HG03575 (cell line): ENCODE measurements around the gene ADAM8.

Experiments used
- ATAC-seq: cut with Tn5 transposase; IDR thresholded peaks from one replicate; pipeline ENCODE4 v1.9.1; 2021; ENCODE audit not compliant: unreplicated experiment, insufficient number of reproducible peaks, low FRiP score; ENCODE audit errors: extremely low read depth

Gene ADAM8

DNA sequence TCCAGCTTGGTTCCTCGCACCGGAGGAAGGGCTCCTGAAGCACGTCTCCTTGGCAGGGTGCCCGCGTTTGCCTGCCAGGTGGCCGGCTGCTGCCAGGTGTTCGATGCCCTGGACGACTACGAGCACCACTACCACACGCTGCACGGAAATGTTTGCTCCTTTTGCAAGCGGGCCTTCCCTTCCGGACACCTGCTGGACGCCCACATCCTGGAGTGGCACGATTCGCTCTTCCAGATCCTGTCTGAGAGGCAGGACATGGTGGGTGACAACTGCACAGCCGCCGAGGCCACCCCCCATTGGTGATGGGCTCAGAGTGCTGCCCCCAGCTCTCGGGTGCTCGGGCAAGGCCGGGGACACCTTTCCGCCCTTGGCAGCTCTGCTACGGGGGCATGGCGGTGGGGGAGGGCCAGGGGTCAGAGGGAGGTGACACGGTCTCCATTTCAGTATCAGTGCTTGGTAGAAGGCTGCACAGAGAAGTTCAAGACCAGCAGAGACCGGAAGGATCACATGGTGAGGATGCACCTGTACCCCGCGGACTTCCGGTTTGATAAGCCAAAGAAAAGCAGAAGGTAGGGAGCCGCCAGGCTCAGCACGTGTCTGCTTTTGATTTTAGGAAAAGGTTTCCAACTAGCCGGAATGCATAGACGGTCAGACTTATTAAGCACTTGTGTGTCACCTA is 33.2 kb upstream of the ADAM8 start:
- ATAC-seq, result no peak

DNA sequence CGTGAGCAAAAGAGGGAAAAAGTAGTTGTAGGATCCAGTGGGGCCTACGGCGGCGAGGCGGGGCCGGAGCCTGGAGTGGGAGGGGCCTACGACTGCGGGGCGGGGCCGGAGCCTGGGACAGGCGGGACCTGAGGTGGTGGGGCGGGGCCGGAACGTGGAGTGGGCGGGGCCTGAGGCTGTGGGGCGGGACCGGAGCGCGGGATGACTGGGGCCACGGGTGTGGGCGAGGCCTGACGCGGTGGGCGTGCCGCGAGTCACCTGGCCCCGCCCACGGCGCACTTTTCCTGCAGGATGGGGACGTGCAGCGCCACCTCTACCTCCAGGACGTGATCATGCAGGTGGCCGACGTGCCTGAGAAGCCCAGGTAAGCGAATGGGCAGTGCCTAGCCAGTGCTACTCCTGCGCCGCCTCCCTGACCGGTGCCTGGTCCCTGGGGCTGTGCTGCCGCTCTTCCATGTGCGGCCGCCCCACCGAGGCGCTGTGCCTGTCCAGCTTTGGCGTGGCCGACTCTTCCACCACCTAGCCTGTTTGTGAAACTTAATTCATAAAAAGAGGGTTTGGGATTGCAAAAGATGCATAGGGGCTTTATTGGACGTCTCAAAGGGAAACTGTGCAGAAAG is 32.5 kb upstream of the ADAM8 start:
- ATAC-seq, result peak; percentile 49

DNA sequence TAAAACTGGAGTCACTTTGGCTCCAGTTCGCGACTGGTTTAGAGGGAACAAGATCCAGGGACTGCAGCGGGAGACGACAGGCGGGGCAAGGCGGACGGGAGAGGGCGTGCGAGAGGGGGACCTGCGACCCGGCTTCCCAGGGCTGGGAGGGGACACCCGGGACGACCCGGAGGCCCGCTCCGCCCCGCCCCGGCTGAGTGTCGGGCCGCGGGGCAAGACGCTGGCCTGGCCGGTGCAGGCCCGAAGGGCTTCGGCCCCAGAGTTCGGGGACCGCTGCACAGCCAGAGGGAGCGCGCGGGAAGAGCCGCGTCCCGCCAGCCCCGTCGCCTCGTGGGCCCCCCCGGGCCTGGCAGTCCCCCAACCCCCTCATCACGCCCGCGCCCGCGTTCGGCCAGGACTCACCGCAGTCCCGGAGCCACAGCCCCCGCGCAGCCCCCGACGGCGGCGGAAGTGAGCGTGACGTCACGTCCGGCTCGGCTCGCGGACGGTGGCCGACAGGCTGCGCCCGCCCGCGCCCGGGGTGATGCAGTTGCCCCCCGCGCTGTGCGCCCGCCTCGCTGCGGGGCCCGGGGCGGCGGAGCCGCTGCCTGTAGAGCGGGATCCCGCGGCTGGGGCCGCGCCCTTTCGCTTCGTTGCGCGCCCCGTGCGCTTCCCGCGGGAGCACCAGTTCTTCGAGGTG is 31.9 kb upstream of the ADAM8 start, which contains the start of the genes TUBGCP2 and ZNF511:
TSS of gene TUBGCP2 (minus strand) at position 452 of the 679 bp plus-strand sequence. CDS start 5,931 bp downstream, outside the sequence.
TSS of gene ZNF511 (plus strand) at position 494 of the 679 bp plus-strand sequence. CDS start at position 524, 30 bp downstream.
- peak; percentile 41 for ATAC-seq

DNA sequence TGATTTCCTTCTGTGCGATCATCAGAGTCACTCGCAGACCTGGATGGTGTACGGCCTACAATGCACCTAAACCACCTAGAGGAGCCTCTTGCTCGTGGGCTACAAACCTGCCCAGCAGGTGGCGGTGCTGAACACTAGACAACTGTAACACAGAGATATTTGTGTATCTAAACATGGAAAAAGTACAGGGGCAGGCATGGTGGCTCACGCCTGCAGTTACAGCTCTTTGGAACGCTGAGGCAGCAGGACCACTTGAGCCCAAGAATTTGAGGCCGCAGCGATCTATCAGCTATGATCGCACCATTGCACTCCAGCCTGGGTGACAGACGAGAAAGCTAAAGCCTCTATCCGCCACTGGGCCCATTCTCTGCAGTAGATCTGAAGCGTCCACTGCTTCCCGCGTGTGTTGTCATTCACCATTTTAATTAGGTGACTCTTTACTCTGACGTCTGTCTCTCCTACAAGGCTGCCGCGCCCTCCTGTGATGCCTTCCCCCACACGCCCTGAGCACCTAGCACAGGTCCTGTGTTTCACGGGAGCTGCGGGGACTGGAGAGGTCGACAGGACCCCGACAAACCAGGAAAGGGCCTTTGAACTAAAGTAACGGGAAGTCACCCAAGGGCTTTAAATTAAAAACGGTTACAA is 31.2 kb upstream of the ADAM8 start:
- ATAC-seq, result no peak

DNA sequence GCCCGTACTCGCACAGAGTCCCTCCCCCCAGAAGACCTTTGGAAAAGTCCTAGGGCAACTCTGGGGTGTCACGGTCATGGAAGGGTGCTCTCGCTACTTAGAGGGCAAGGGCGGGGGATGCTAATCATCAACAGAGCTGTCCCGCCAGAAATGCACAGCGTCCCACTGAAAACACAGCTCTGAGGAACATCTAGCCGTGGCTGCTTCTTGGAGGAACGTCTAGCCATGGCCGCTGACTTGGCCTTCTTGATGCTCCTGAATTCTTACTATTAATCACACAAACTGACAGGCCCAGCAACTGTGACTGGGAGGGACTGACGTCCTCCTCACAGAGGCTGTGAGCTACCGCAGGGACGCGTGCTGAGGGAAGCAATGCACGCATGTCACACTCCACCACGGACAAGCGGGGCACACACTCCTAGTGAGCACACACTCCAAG is 30.3 kb upstream of the ADAM8 start:
- ATAC-seq, result no peak

DNA sequence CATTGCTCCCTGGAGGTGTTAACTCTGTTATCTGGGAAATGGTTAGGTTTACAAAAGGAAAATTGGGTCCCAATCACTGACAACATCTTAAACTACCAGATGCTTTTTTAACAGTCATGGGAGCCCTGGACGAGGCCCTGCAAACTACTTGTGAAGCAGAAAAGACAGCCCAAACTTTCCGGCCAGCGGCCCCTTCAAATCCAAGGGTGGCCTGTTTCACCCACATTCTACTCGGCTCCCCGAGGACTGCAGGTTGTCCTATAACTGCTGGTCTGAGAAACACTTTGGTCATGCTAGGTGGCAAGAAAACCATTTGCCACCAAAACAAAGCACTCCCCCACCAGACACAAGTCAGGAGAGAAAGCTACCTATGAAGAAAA is 29.4 kb upstream of the ADAM8 start:
- no peak for ATAC-seq

DNA sequence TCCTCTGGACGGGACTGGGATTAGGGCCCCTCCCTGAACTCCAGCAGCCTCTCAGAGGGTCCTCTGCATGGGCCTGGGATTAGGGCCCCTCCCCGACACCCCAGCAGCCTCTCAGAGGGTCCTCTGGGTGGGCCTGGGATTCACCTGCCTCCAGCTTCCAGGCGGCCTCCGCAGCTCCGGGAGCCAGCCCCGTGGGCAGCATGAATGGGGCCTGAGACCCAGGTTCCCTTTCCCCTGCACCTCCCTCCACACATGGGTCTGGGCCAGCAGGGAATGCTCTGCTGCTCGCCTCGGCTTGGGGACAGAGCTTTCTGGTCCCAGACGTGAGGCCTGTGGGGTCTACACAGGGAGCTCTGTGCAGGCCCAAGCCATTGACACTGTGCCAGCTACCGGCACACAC is 26.5 kb upstream of the ADAM8 start:
- no peak for ATAC-seq

DNA sequence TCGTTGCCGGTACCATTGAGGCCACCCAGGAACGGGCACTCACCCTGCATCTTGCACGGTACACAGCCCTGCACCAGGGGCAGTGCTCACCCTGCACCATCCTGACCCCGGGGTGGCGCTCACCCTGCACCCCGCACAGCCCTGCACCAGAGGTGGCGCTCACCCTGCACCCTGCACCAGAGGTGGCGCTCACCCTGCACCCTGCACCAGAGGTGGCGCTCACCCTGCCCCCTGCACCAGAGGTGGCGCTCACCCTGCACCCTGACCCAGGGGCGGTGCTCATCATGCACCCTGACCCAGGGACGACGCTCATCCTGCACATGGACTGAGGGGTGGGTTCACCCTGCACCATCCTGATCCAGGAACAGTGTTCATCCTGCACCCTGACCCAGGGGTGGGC is 25.6 kb upstream of the ADAM8 start:
- ATAC-seq, result no peak

DNA sequence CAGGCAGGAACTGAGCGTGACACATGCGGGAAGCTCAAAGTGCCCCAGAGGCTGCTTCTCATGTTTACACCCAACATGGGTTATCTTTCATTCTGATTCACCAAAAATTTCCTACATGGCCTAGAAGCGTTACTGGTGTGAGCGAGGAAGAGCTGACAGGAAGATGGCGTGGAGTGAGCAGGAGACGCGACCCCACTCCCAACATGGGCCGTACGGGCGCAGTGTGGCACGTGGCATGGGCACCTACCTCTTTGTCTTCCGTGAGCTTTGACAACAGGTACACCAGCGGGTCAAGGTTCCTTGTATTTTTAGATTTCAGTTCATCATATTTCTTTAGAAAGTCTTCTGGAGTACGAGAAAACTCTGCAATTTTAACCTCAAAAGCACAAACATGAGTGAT is 23.1 kb upstream of the ADAM8 start:
- no peak for ATAC-seq

DNA sequence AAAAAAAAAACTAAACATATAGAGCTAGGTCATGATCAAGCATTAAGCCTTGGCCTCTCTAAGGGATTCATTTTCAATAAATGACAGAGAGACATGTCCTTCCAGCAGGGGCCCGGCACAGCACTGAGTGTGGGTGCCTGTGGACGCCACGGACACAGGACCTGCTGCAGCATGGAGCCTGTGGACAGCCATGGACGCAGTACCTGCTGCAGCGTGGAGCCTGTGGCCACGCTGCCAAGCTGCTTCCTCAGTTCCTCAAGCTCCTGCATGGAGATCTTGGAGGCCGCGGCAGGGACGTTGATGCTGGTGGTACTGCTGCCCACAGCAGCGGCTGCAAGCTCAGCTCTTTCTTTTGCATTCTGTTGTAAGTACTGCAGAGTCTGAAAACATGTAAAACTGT is 22.6 kb upstream of the ADAM8 start:
- ATAC-seq, result no peak

DNA sequence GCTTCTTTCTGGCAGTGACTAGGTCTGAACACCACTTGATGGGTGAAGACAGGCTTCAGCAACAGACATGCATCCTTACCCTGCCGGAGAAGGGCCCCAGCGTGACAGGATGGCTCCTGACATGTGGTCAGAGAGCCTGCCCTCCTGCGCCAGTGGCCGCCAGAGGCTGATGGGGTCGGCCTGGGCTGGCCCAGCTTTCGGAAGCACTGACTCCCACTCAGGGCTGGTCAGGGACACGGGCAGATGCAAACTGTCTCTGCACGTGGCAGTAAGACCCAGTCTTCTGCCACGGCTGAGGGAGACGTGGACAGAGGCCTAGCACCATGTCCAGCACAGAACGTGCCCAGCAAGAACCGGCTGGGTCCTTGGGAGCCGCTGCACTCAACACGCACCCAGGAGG is 21.8 kb upstream of the ADAM8 start:
- no peak for ATAC-seq

DNA sequence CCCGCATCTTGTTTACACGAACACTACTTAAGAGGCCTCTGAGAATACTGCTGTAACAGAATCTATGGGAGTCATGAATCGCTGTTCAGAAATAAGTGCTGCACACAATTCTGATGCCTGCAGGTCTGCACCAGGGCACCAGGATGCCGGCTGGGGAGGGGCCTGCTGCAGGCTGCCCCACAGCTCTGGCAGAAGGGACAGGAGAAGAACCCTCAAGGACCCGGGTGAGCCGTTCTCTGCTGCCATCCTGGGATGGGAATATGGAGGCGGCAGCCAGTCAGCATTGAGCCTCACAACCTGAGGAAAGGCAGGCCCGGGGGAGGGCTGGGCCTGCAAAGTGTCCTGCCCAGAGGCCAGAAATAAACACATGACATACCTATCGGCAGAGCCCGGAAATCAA is 20.8 kb upstream of the ADAM8 start:
- no peak for ATAC-seq

DNA sequence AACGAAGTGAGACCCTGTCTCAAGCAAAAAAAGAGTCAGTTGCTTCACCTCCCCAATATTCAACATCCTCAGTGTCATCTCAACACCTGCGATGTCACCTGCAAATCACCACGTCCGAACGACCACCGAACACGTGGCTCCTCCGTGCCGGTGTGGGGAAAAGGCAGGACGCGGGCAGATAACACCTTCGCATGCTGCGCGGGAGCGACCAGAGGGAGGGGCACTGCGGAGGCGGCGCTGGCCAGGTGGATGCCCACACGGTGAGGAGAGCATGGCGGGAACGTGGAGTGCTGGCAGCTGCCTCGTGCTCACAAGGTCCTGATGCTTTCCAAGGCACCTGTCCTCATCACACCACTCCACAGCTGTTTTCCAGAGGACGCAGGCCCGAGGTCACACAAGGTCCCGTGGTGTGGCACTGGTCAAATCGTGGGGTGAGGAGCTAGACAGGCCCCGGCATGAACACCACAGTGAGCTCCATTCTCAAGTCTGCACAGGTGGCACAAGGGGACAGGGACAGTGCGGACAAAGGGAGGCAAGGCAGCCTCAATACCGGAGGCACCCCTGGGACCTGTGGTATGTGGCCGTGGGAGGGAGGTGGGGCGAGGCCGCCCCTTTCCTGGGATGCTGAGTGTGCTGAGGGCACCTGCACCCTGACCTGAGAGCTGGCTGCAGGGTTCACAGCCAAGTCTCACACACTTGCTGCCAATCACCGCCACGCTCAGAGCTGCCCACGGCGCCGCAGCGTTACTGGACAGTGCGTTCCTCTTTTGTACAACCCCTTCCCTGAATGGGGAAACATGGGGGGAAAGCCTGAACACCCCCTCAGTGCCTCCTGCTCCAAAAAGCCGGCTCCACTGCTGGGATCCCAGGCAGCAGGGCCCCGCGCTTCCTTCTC is 19.0 kb upstream of the ADAM8 start:
- no peak for ATAC-seq

DNA sequence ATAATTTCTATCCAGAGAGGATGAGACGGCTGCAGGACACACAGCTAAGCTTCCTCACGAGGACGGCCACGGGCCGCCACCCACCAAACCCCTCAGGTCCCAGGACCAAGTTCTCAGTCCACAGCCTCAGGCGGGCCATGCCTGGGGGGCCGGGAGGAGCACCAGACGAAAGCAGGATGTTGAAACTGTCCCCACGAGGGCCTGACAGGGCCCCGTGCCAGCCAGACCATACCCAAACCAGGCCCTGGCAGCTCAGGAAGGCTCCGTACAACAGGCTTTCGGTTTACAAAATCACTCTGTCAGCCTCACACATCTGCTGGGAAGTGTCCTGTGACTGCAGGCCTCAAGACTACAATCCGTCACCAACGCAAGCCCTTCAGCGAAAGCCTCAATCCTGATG is 17.5 kb upstream of the ADAM8 start:
- ATAC-seq, result no peak

DNA sequence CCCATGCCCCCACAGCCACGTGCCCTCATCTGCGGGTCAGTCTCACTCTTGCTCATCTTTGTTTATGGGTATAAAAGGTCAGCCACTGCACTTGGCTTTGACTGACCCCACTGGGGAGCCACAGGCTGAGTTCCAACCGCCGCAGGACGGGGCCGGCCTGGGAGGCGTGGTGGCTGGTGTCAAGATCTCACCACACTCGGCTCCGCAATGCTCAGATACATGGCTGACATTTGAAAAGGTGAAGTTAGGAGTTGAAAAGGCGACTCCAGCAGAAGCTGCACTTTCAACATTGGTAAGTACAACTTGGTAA is 17.1 kb upstream of the ADAM8 start:
- ATAC-seq, result no peak

DNA sequence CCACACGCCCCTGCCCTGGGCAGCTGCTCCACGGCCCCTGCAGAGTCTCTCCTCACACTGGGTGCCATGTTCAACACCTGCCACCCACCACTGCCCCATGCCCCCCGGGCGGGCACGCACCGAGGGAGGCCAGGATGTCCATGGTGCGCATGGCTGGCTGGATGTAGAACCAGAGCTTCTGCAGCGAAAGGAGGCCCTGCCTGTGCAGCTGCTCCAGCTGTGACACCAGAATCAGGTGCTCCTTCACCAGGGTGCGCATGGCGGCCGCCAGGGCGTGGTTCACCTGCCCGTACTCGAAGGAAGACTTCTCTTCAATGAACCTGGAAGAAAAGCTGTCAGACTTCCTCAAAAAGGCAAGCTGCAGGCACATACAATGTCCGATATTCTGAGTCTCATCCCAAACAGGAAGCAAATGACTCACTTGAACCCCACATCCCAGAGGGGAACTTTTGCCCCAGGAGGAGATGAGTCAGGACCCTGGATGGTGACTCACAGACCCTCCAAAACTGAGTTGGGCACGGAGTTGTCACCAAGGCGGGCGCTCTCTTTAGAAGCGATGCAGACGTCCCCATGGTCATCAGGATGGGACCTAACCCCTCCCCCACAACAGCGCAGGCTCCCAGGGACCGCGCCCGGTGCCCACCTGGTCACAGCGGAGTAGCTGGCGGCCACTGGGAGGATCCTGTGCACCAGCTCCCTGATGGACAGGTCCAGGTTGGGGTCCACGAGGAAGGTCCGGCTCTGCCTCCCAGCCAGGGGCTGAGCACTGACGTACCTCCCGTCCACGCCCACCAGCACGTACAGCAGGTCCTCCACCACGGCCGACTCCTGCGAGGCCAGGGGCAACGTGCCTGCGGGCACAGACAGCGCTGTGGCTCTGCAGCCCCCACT is 16.5 kb upstream of the ADAM8 start:
- no peak for ATAC-seq

DNA sequence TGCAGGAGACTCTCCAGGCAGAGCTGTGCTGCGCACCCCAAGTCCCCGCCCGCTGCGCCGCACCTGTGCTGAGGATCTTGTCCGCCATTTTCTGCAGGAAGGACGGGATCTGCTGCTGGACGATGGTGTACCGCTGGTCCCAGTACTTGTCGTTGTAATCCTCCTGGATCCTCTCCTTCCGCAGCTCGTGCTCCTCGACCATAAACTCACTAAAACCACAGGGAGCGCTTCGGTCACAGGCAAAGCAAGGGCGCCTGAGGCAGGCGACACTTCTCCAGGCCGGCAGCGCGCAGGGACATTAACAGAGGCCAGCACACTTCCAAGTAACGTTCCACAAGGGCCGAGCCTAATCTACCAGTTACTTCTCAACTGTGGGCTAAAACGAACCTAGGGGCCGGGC is 13.1 kb upstream of the ADAM8 start:
- ATAC-seq, result no peak

DNA sequence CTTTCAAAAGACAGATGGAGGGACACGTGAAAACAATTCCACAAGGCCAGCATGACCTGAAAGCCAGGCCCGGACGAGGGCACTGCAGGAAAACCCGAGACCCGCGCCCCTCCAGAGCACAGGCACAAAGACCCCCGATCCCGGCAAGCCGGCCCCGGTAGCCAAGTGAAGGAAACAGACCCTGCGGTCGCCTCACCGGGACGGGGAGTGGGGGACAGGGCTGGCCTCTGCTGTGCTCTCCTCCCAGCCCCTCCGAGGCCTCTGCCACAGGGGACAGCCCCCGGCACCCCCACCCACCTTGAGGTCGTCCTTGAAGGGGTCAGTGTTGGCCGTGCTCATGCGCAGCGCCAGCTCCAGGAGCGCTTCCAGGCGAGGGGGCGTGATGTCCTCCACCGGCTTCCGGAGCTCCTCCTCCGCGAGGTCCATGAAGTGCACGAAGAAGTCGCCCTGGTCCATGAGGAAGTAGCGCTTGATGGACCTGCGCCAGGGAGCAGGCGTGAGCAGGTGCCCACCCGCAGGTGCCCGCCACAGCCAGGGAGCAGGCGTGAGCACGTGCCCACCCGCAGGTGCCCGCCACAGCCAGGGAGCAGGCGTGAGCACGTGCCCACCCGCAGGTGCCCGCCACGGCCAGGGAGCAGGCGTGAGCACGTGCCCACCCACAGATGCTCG is 11.3 kb upstream of the ADAM8 start:
- ATAC-seq, result no peak
